C4-2B (cell line): ENCODE data around the gene INTS6.

Experiments used
- CTCF ChIP-seq: fragments of 450-650 bp; conservative IDR thresholded peaks from 2 replicates; pipeline ENCODE4 v1.5.1; 2017; ENCODE audit warnings: mild to moderate bottlenecking
- ZFX ChIP-seq: fragments of 450-650 bp; IDR thresholded peaks from 2 replicates; pipeline ENCODE4 v1.6.1; 2017

GRCh38 chr13:51465124-51465523 lies 12.3 kb upstream of the INTS6 start:
- no peak for TF ChIP-seq CTCF
- no peak for TF ChIP-seq ZFX
